B cell (primary cell): ENCODE data around the gene NUMB. TPM values are rescaled to one million over a fixed set of nuclear protein-coding genes. Genes with fewer than 3 reads are reported as not detected.

Experiments
- ATAC-seq: fragments of 200-7000 bp; cut with Tn5 transposase; one replicate; pipeline ENCODE4 v1.10.0; 2021; ENCODE audit warnings: low read depth, mild to moderate bottlenecking, moderate number of reproducible peaks, moderate library complexity
- CTCF ChIA-PET: fragments of 350-600 bp; sonication (Branson Sonifier 250); formaldehyde crosslinking; loops from one replicate; lab custom pipeline; 2021; ENCODE audit warnings: antibody characterized with exemption, inconsistent platforms; lab: Charles Lee
- POLR2A ChIA-PET: fragments of 350-600 bp; sonication (Branson Sonifier 250); formaldehyde crosslinking; loops from one replicate; lab custom pipeline; 2021; ENCODE audit warnings: antibody characterized with exemption; lab: Charles Lee
- DNase-seq: peaks from one replicate; pipeline ENCODE4 v3.0.0; 2013
- H2AFZ ChIP-seq: 2 replicates; pipeline ENCODE4 v1.6.1; 2012; ENCODE audit warnings: mild to moderate bottlenecking, low read depth, low read length; ENCODE audit not compliant: insufficient read depth, poor library complexity, severe bottlenecking
- H3K27ac ChIP-seq, 2 donors: 1 replicate in 1 of 2; 2 replicates in 1 of 2; pipeline ENCODE4 v1.5.1; 2012 to 2013; ENCODE audit warnings: low read length in 2 of 2, mild to moderate bottlenecking in 2 of 2, moderate library complexity in 1 of 2
- H3K27me3 ChIP-seq, 4 experiments: fragments of 200-600 bp in 1 of 4; sonication (generic) in 1 of 4; replicated peaks in 1 of 4; 1 replicate in 2 of 4; 2 replicates in 2 of 4; pipeline versions ENCODE4 v1.6.1 to v1.7.0; 2013 to 2016; ENCODE audit warnings: low read length in 3 of 4, mild to moderate bottlenecking in 2 of 4, mixed read lengths in 1 of 4, moderate library complexity in 1 of 4; ENCODE audit not compliant: insufficient read depth in 4 of 4, control insufficient read depth in 3 of 4; ENCODE audit errors: control extremely low read depth in 1 of 4
- H3K36me3 ChIP-seq, 2 experiments: replicated peaks in 1 of 2; 1 replicate in 1 of 2; 2 replicates in 1 of 2; pipeline versions ENCODE4 v1.6.1 to v1.7.1; 2013; ENCODE audit warnings: low read length in 1 of 2; ENCODE audit not compliant: insufficient read depth in 2 of 2, control insufficient read depth in 1 of 2; ENCODE audit errors: control extremely low read depth in 1 of 2, extremely low read depth in 1 of 2
- H3K4me1 ChIP-seq, 2 donors: fragments of 200-600 bp in 1 of 2; sonication (generic) in 1 of 2; 1 replicate in 1 of 2; 2 replicates in 1 of 2; pipeline versions ENCODE4 v1.5.1 to v1.6.1; 2013 to 2017; ENCODE audit warnings: low read length in 2 of 2; ENCODE audit not compliant: control insufficient read depth in 2 of 2, insufficient read depth in 2 of 2
- H3K4me2 ChIP-seq: replicated peaks from 2 replicates; pipeline ENCODE3; 2012; ENCODE audit warnings: mild to moderate bottlenecking, low read depth, low read length; ENCODE audit not compliant: poor library complexity, severe bottlenecking
- H3K4me3 ChIP-seq, 5 experiments: fragments of 200-600 bp in 1 of 5; sonication (generic) in 1 of 5; 1 replicate in 3 of 5; 2 replicates in 2 of 5; pipeline versions ENCODE4 v1.5.1 to v1.7.0; 2011 to 2016; ENCODE audit warnings: low read length in 4 of 5, mild to moderate bottlenecking in 4 of 5, low read depth in 2 of 5, control low read depth in 1 of 5, moderate library complexity in 1 of 5; ENCODE audit not compliant: insufficient read depth in 1 of 5; ENCODE audit errors: control extremely low read depth in 1 of 5, extremely low read depth in 1 of 5
- H3K79me2 ChIP-seq: fragments of 200-600 bp; sonication (generic); one replicate; pipeline ENCODE4 v1.6.0; 2016; ENCODE audit warnings: low read length; ENCODE audit not compliant: control insufficient read depth, insufficient read depth
- H3K9ac ChIP-seq: fragments of 200-600 bp; sonication (generic); 2 replicates; pipeline ENCODE4 v1.6.1; 2017; ENCODE audit warnings: mild to moderate bottlenecking, low read length, moderate library complexity
- H3K9me3 ChIP-seq, 3 donors: one replicate each; pipeline versions ENCODE4 v1.6.1 to v1.7.1; 2013; ENCODE audit warnings: low read length in 2 of 3; ENCODE audit not compliant: control insufficient read depth in 2 of 3, insufficient read depth in 1 of 3; ENCODE audit errors: control extremely low read depth in 1 of 3
- H4K20me1 ChIP-seq: 2 replicates; pipeline ENCODE4 v1.6.0; 2012; ENCODE audit warnings: mild to moderate bottlenecking, low read length; ENCODE audit not compliant: insufficient read depth, control insufficient read depth, poor library complexity, severe bottlenecking
- H3K27ac Mint-ChIP-seq: one replicate; pipeline ENCODE4 v1.8.0; 2021; ENCODE audit warnings: mixed read lengths
- H3K27me3 Mint-ChIP-seq: one replicate; pipeline ENCODE4 v1.8.0; 2021; ENCODE audit warnings: mixed read lengths
- H3K4me1 Mint-ChIP-seq: one replicate; pipeline ENCODE4 v1.8.0; 2021; ENCODE audit warnings: mixed read lengths
- H3K4me3 Mint-ChIP-seq: one replicate; pipeline ENCODE4 v1.8.0; 2021; ENCODE audit warnings: mixed read lengths
- H3K9me3 Mint-ChIP-seq: one replicate; pipeline ENCODE4 v1.8.0; 2022; ENCODE audit warnings: mixed read lengths; ENCODE audit not compliant: insufficient read depth
- CTCF ChIP-seq: fragments of 200-600 bp; IDR thresholded peaks from one replicate; pipeline ENCODE4 v1.8.0; 2022; ENCODE audit warnings: antibody characterized with exemption, mild to moderate bottlenecking
- EZH2 ChIP-seq: IDR thresholded peaks from 2 replicates; pipeline ENCODE4 v1.6.1; 2012; ENCODE audit warnings: borderline replicate concordance, low read depth, mild to moderate bottlenecking, moderate library complexity, low read length; ENCODE audit not compliant: insufficient read depth, poor library complexity, severe bottlenecking
- WGBS: methylation state at CpG from one replicate; pipeline ENCODE4 v1.1.5; 2013; ENCODE audit warnings: missing lambda C conversion rate; ENCODE audit not compliant: insufficient coverage; 5-methylcytosine and 5-hydroxymethylcytosine counted together
- intact Hi-C: fragments of 100-400 bp; cut with micrococcal nuclease; formaldehyde crosslinking; loops from one replicate; pipeline ENCODE4 v1.10.0; 2022
- polyA plus RNA-seq: library from polyadenylated mRNA; depleted of rRNA; stranded (reverse); fragments of >200 nt; gene quantifications from 2 replicates; pipeline ENCODE4 v1.2.3, GENCODE V29; 2012
- total RNA-seq, 2 donors: library from RNA; stranded (reverse); fragments of 120-200 nt in 1 of 2; gene quantifications; 1 replicate in 1 of 2; 2 replicates in 1 of 2; pipeline versions ENCODE4 v1.2.3 to v1.2.4, GENCODE V29; 2013 to 2022

NUMB gene
- total and polyA plus RNA-seq, 2 donors (not counting 1 experiment from before 2014, with no cell fraction given): 63.4 to 102 TPM

- H3K9me3 ChIP-seq: no peaks in the 10 kb centered on the region
- Mint-ChIP-seq H3K27ac (peak overlapping the region; percentile 89), H3K4me1 (peaks cover 55% of the 10 kb centered on the region), H3K9me3 (no peaks in the 10 kb centered on the region), H3K27me3 (no peaks in the 10 kb centered on the region), H3K4me3 (peak overlapping the region; percentile 96)
- peak; percentile 45 for DNase-seq
- 1% methylated on average over 24 of the region's 24 CpGs for WGBS
- H3K79me2 ChIP-seq: peaks cover 73% of the 10 kb centered on the region
- ChIA-PET CTCF (interaction anchor here (1.0 to 5.2 kb wide), 4 partner anchors 10 to 162 kb away, joined by 3 to 46 read pairs (median 7); no protein-coding TSS in a partner anchor), POLR2A (interaction anchor here (0.7 to 2.6 kb wide), 3 partner anchors 15 to 324 kb away, joined by 4 to 12 read pairs (median 8); no protein-coding TSS in a partner anchor)
- no peaks in the 10 kb centered on the region for H3K27me3 ChIP-seq
- TF ChIP-seq CTCF (no peak), EZH2 (no peak)
- H3K4me1 ChIP-seq: peaks cover 28 to 38% of the 10 kb centered on the region in 2 donors
- peaks cover 0 to 5% of the 10 kb centered on the region in 2 experiments for H3K36me3 ChIP-seq
- ATAC-seq: no peak
- H4K20me1 ChIP-seq: no peaks in the 10 kb centered on the region
- H3K4me3 ChIP-seq: peak overlapping the region; percentile 74 to 97 (median 95)
- intact Hi-C loops: loop anchor here (5.0 kb wide), 3 partner anchors 35 to 210 kb away; no protein-coding TSS in a partner anchor
- peak overlapping the region; percentile 84 for H3K4me2 ChIP-seq
- peak overlapping the region; percentile 90 for H2AFZ ChIP-seq
- peak overlapping the region; percentile 93 for H3K9ac ChIP-seq
- H3K27ac ChIP-seq: peak overlapping the region; percentile 74 to 91
These were observed 1.1 kb downstream of the NUMB start for GRCh38 chr14:73457041-73457923.
